H1 (cell line): ENCODE measurements around the gene TRAPPC6A.

Source experiments
- CTCF ChIP-seq, 3 experiments: IDR thresholded peaks; 1 replicate in 2 of 3; 2 replicates in 1 of 3; pipeline versions ENCODE4 v1.5.1 to v1.6.1; 2011; ENCODE audit warnings: low read length in 3 of 3, mild to moderate bottlenecking in 3 of 3, inconsistent platforms in 2 of 3, low read depth in 1 of 3, moderate library complexity in 1 of 3; ENCODE audit not compliant: insufficient read depth in 1 of 3; ENCODE audit errors: control extremely low read depth in 1 of 3
- EP300 ChIP-seq, 2 experiments: IDR thresholded peaks; 1 replicate in 1 of 2; 2 replicates in 1 of 2; pipeline ENCODE4 v1.6.1; 2011 to 2012; ENCODE audit warnings: low read depth in 2 of 2, low read length in 2 of 2, mild to moderate bottlenecking in 2 of 2, borderline replicate concordance in 1 of 2, inconsistent platforms in 1 of 2, moderate library complexity in 1 of 2
- POLR2AphosphoS5 ChIP-seq: IDR thresholded peaks from 2 replicates; pipeline ENCODE4 v1.6.1; 2011; ENCODE audit warnings: low read depth, low read length

- TF ChIP-seq CTCF (IDR thresholded peaks at IDR 0.05; ENCODE audit: control extremely low read depth in 1 of 3, insufficient read depth in 1 of 3, low read depth in 1 of 3, low read length in 3 of 3) (no peak), EP300 (IDR thresholded peaks at IDR 0.05; ENCODE audit: borderline replicate concordance in 1 of 2, low read depth in 2 of 2, low read length in 2 of 2) (no peak), POLR2AphosphoS5 (no peak)
Observed at GRCh38 chr19:45146741-45147205, 31.3 kb downstream of the TRAPPC6A start.
